Measurements from ENCODE around the gene EPS8L3. TPM values are rescaled to one million over a fixed set of nuclear protein-coding genes. Genes with fewer than 3 reads are reported as not detected.

The EPS8L3 gene
- total RNA-seq, 4 donors from 2014 or later, result not detected

DNA sequence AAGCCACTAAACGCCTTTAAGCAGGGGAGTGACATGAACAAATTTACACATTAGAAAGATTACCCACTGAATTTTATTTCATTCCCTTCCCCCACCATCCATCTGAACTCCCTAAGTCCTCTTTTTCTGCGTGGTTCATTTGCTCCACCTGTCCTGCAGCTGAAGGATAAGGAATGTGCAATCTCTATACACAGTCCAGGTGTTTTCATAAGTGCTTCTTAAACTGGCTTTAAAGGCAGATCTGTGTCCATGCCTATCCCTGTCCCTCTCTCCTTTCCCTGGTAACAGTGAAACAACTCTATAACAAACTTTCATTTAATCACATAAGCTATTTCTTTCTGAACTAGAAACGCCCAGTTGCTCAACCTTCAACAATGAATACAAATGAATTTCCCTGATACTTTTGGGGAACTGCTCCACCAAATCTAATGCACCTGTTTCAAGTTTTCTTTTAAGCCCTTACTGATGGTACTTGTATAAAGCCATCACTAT lies 31.3 kb downstream of the EPS8L3 start:
- no peak for TF ChIP-seq POLR2A (IDR thresholded peaks at IDR 0.05)
- intact Hi-C loops (cut with DNase I), result no loop called here
- Histone ChIP-seq H3K4me1 (peaks cover 0 to 4% of the 10 kb centered on the region in 2 donors), H3K27me3 (no peaks in the 10 kb centered on the region), H3K9me3 (no peaks in the 10 kb centered on the region), H3K4me3 (replicated peaks in 1 of 3) (no peak overlapping the region), H3K27ac (no peak overlapping the region), H3K36me3 (peaks cover 0 to 4% of the 10 kb centered on the region in 2 donors)
- 47 to 53% methylated on average over 3 of the region's 3 CpGs for WGBS, 2 donors
- no peak for DNase-seq

DNA sequence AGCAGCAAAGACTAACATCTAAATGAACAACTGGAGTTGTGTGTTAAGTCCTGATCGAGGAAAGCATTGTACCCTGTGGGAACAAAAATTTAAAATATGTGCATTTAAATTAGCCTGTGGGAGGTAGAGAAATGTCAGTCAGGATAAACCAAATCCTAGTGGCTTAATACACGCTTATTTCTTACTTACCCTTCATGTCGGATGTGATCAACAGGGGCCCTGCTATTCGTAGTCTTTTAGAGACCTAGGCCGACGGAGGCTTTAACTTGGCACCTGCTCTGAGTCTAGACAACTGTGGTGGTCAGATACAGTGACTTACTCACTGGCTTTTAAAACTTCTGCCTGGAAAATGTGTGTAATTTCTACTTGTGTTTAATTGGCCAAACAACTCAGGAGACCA lies 33.1 kb downstream of the EPS8L3 start:
- Histone ChIP-seq H3K4me1 (peaks cover 0 to 4% of the 10 kb centered on the region in 2 donors), H3K36me3 (no peaks in the 10 kb centered on the region), H3K27ac (no peak overlapping the region), H3K27me3 (no peaks in the 10 kb centered on the region), H3K4me3 (replicated peaks in 1 of 3) (no peak overlapping the region), H3K9me3 (no peaks in the 10 kb centered on the region)
- WGBS, 2 donors, result 74 to 89% methylated on average over 6 of the region's 6 CpGs
- DNase-seq, result no peak
- intact Hi-C loops (cut with DNase I), result no loop called here
- TF ChIP-seq, protein P1, sequence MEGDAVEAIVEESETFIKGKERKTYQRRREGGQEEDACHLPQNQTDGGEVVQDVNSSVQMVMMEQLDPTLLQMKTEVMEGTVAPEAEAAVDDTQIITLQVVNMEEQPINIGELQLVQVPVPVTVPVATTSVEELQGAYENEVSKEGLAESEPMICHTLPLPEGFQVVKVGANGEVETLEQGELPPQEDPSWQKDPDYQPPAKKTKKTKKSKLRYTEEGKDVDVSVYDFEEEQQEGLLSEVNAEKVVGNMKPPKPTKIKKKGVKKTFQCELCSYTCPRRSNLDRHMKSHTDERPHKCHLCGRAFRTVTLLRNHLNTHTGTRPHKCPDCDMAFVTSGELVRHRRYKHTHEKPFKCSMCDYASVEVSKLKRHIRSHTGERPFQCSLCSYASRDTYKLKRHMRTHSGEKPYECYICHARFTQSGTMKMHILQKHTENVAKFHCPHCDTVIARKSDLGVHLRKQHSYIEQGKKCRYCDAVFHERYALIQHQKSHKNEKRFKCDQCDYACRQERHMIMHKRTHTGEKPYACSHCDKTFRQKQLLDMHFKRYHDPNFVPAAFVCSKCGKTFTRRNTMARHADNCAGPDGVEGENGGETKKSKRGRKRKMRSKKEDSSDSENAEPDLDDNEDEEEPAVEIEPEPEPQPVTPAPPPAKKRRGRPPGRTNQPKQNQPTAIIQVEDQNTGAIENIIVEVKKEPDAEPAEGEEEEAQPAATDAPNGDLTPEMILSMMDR (IDR thresholded peaks at IDR 0.05), result no peak
- TF ChIP-seq POLR2A (IDR thresholded peaks at IDR 0.05), result no peak

DNA sequence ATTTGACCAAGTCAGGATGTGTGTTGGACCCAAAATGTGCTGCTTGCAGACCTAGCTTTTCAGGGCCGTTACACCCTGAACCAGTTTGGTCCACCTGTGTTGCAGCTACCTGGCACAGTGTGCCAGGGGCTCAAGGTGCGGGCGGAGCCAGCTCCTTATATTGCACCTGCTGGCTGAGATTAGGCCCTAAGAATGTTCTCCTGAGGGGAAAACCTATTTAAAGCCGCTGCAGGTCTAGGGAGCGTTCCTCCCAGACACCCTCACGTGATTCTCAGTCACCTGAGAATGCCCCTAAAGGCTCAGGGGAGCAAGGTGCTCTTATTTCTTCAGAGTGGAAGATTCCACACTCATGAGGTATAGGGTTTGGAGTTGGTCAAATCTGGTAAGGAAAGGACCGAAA lies 34.9 kb downstream of the EPS8L3 start:
- no peak for DNase-seq
- intact Hi-C loops (cut with DNase I), result no loop called here
- Histone ChIP-seq H3K27ac (no peak overlapping the region), H3K4me3 (replicated peaks in 1 of 3) (no peak overlapping the region), H3K27me3 (no peaks in the 10 kb centered on the region), H3K4me1 (no peaks in the 10 kb centered on the region), H3K36me3 (no peaks in the 10 kb centered on the region), H3K9me3 (no peaks in the 10 kb centered on the region)
- TF ChIP-seq POLR2A (IDR thresholded peaks at IDR 0.05), result no peak
- TF ChIP-seq, protein P1 (IDR thresholded peaks at IDR 0.05), result no peak
- 93 to 96% methylated on average over 6 to 7 of the region's 7 CpGs for WGBS, 2 donors

DNA sequence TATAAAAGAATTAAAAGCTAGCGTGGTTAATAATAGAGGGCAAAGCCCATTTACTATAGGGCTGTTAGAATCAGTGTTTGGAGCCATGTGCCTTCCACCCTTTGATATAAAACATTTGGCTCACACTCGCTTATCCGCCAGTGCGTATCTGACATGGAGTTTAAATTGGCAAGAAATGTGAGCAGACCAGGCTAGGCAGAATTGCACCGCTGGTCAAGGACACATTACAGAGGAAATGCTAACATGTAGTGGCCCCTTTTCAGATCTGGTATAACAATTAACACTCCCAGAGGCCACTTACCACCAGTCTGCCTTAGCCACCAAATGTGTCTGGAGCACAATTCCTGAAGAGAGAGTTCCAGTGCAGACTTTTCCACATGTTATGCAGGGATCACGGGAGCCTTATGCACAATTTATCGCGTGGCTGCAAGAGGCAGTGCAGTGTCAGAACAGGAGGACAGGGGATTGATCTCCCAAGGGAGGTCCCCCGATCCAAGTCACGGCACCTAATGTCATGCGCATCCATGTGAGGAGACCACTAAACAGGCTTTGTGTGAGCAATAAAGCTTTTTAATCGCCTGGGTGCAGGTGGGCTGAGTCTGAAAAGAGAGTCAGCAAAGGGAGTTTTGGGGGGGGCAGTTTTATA lies 36.9 kb downstream of the EPS8L3 start:
- 86 to 93% methylated on average over 8 to 12 of the region's 12 CpGs for WGBS, 2 donors
- DNase-seq, result no peak

DNA sequence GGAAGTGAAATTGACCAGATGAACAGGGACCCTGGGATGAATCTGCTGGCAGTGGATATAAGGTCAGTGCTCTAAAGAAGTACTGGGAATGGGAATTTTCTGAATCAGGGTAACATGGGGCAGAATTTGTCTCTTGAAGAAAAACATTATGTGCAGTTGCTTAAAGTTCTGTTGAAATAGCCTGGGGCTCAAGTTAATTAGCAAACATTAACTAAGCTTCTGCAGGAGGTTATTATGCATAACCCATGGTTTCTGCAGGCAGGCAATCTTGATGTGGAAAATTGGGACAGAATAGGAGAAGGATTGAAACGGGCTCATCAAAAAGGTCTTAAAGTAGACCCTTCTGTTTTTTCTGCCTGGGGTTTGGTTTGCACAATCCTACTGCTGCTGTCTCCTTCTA lies 37.7 kb downstream of the EPS8L3 start:
- Histone ChIP-seq H3K27ac (no peak overlapping the region), H3K4me3 (replicated peaks in 1 of 3) (no peak overlapping the region), H3K9me3 (no peaks in the 10 kb centered on the region), H3K27me3 (no peaks in the 10 kb centered on the region), H3K36me3 (no peaks in the 10 kb centered on the region), H3K4me1 (no peaks in the 10 kb centered on the region)
- no peak for DNase-seq
- 77 to 81% methylated on average over 1 of the region's 1 CpG for WGBS, 2 donors
- intact Hi-C loops (cut with DNase I), result no loop called here
- TF ChIP-seq POLR2A (IDR thresholded peaks at IDR 0.05), result no peak
- TF ChIP-seq, protein P1 (IDR thresholded peaks at IDR 0.05), result no peak

More for the DNA sequence above, 36.9 kb downstream of the EPS8L3 start:
- H3K27me3 ChIP-seq, result no peaks in the 10 kb centered on the region
- intact Hi-C loops (cut with DNase I), result no loop called here
- no peaks in the 10 kb centered on the region for H3K36me3 ChIP-seq
- no peaks in the 10 kb centered on the region for H3K9me3 ChIP-seq
- H3K4me3 ChIP-seq (replicated peaks in 1 of 3), result no peak overlapping the region
- TF ChIP-seq, protein P1 (IDR thresholded peaks at IDR 0.05), result no peak
- TF ChIP-seq POLR2A (IDR thresholded peaks at IDR 0.05), result no peak
- no peak overlapping the region for H3K27ac ChIP-seq
- H3K4me1 ChIP-seq, result no peaks in the 10 kb centered on the region
